ENCODE measurements around the gene SETDB2.
"Not testable (repeated sequence)": the region's sequence is repeated elsewhere in the genome, so short reads cannot be mapped to it uniquely, and the experiment has no call there.

The SETDB2 gene

DNA sequence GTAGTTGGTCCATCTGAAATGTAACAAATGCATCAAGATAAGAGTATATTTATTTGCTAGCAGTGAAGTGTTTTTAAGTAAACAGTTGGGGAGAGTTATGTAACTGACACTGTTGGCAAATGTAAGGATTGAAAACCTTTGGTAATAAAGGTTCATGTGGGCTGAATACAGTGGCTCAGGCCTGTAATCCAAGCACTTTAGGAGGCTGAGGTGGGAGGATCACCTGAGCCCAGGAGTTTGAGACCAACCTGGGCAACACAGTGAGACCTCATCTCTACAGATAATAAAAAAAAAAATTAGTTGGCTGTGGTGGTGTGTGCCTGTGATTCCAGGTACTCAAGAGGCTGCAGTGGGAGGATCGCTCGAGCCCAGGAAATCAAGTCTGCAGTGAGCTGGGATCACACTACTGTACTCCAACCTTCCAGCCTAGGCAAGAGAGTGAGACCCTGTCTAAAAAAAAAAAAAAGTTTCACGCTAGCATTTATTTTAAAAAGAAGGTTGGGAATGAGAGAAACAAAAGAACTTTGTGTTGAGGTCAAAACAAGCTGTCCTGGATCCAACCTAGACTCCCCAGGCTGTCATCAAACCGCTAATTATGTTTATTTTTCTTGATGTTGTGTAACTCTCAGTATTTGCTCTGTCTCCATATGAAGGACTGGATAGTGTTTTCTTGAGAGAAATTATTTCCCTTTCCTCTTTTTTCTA lies 20.7 kb downstream of the SETDB2 start:
- Mint-ChIP-seq H3K4me1 (no peaks in the 10 kb centered on the region), H3K27me3 (no peaks in the 10 kb centered on the region), H3K36me3 (peaks cover 42% of the 10 kb centered on the region), H3K27ac (no peak overlapping the region), H3K4me3 (no peak overlapping the region), H3K9me3 (peaks cover 2% of the 10 kb centered on the region)
- no peak for DNase-seq (ENCODE audit: low spot score in 2 of 2)
- ATAC-seq (ENCODE audit: low read depth), result no peak

DNA sequence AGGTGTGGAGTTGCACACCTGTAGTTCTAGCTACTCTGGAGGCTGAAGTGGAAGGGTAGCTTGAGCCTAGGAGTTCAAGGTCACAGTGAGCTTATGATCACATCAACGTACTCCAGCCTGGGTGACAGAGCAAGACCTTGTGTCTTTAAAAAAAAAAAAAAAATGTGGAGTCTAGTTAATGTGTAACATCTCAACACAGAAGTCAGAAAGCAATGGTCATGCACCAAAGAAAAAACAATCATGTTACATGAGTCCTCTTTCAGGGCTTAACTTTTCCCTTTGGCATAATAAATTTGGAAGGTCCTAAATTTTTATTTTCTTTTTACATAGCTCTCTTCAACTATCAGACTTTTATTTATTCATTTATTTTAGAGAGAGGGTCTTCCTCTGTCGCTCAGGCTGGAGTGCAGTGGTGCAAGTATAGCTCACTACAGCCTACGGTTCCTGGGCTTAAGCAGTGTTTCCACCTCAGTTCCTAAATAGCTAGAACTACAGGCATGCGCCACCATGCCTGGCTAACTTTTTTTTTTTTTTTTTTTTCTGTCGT lies 22.3 kb downstream of the SETDB2 start:
- Mint-ChIP-seq H3K27me3 (no peaks in the 10 kb centered on the region), H3K4me1 (no peaks in the 10 kb centered on the region), H3K9me3 (peaks cover 2% of the 10 kb centered on the region), H3K36me3 (peaks cover 39% of the 10 kb centered on the region), H3K4me3 (no peak overlapping the region), H3K27ac (no peak overlapping the region)
- DNase-seq (ENCODE audit: low spot score in 2 of 2) (no peak), ATAC-seq (ENCODE audit: low read depth) (no peak)

DNA sequence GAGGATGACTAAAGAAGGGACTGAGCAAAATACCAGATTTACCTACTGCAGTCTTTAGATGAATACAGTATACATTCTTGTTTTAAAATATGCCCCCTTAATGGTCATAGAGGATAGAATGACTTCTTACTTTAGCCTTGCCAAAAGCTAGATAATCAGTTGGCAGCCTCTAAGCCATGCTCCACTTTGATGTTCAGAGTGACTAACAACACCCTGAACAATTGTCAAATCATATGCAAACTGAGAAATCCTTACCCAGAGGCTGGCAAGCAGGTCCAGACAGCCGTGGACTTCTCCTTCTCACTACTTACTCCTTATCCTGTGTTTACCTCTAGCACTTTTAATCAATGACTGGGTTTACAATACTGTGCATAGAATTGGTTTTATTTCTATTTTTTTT lies 28.1 kb downstream of the SETDB2 start:
- DNase-seq (ENCODE audit: low spot score in 2 of 2), result no peak
- H3K4me3 Mint-ChIP-seq, result no peak overlapping the region
- H3K4me1 Mint-ChIP-seq, result no peaks in the 10 kb centered on the region
- peaks cover 25% of the 10 kb centered on the region for H3K36me3 Mint-ChIP-seq
- no peaks in the 10 kb centered on the region for H3K27me3 Mint-ChIP-seq
- H3K27ac Mint-ChIP-seq, result no peak overlapping the region
- H3K9me3 Mint-ChIP-seq, result no peaks in the 10 kb centered on the region
- no peak for ATAC-seq (ENCODE audit: low read depth)

DNA sequence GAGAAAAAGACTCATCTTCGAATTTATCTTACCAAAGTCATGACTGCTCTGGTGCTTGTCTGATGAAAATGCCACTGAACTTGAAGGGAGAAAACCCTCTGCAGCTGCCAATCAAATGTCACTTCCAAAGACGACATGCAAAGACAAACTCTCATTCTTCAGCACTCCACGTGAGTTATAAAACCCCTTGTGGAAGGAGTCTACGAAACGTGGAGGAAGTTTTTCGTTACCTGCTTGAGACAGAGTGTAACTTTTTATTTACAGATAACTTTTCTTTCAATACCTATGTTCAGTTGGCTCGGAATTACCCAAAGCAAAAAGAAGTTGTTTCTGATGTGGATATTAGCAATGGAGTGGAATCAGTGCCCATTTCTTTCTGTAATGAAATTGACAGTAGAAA lies 32.5 kb downstream of the SETDB2 start:
- DNase-seq (ENCODE audit: low spot score in 2 of 2) (no peak), ATAC-seq (ENCODE audit: low read depth) (no peak)
- Mint-ChIP-seq H3K36me3 (peaks cover 25% of the 10 kb centered on the region), H3K27ac (no peak overlapping the region), H3K27me3 (no peaks in the 10 kb centered on the region), H3K4me1 (no peaks in the 10 kb centered on the region), H3K9me3 (no peaks in the 10 kb centered on the region), H3K4me3 (no peak overlapping the region)

DNA sequence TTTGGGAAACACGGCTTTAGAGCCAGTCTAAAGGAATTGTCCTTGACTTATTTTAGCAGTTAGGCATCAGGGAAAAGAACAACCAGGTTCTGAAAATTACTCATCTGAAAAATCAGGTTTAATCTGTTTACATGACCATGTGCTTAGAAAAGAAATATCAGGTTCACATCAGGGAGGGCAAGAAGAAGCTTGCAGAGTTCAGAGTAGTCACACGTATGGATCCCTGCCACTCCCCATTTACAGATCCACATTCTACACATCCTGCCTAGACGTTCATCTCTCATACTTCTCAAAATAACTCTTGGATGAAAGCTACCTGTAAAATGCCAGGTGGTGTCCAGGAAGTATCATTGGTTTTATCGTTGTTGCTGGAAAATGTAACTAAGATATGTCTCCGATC lies 37.7 kb downstream of the SETDB2 start:
- peak overlapping the region; percentile 2 for H3K27ac Mint-ChIP-seq
- no peak overlapping the region for H3K4me3 Mint-ChIP-seq
- no peaks in the 10 kb centered on the region for H3K9me3 Mint-ChIP-seq
- H3K27me3 Mint-ChIP-seq, result no peaks in the 10 kb centered on the region
- peaks cover 33% of the 10 kb centered on the region for H3K36me3 Mint-ChIP-seq
- DNase-seq (ENCODE audit: low spot score in 2 of 2) (no peak), ATAC-seq (ENCODE audit: low read depth) (no peak)
- H3K4me1 Mint-ChIP-seq, result no peaks in the 10 kb centered on the region

DNA sequence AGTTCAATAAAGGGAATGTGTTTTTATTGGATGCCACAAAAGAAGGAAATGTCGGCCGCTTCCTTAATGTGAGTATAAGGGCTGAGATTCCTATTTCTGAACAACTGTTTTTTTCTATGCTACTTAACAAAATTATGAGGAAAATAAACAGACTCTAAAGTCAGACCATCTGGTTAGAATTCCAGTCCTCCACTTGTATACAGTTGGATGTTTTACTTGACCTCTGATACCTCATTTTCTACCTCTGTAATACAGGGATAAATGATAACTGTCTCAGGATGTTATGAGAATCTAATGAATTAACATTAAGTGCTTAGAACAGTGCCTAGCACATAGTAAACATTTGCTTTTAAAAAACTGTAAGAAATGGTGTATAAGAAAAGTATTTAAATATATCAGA lies 44.5 kb downstream of the SETDB2 start:
- no peak overlapping the region for H3K4me3 Mint-ChIP-seq
- H3K4me1 Mint-ChIP-seq, result no peaks in the 10 kb centered on the region
- ATAC-seq (ENCODE audit: low read depth), result no peak
- peaks cover 20% of the 10 kb centered on the region for H3K36me3 Mint-ChIP-seq
- no peak overlapping the region for H3K27ac Mint-ChIP-seq
- H3K27me3 Mint-ChIP-seq, result no peaks in the 10 kb centered on the region
- no peaks in the 10 kb centered on the region for H3K9me3 Mint-ChIP-seq
- no peak for DNase-seq (ENCODE audit: low spot score in 2 of 2)

DNA sequence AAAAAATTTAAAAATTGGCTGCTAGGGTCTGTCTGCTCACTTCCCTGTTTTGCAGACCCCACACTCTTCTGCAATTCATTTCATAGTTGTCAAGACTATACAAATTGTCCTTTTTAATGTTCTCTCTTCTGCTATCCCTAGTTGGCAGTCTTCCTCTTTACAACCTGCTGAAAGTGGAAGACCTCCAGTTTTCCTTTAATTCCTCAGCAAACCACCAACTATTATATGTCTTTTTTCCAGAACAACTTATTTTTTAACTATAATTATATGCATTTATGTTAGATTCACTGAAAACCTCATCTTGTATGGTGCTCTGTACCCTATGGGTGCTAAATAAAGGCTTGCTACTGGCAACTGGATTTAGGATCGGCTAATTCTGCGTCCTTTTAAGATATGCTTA lies 50.6 kb downstream of the SETDB2 start:
- H3K4me1 Mint-ChIP-seq, result peaks cover 28% of the 10 kb centered on the region
- no peaks in the 10 kb centered on the region for H3K27me3 Mint-ChIP-seq
- peak overlapping the region; percentile 96 for H3K4me3 Mint-ChIP-seq
- no peaks in the 10 kb centered on the region for H3K9me3 Mint-ChIP-seq
- H3K27ac Mint-ChIP-seq, result peak overlapping the region; percentile 67
- H3K36me3 Mint-ChIP-seq, result peaks cover 2% of the 10 kb centered on the region
- no peak for ATAC-seq (ENCODE audit: low read depth)
- DNase-seq (ENCODE audit: low spot score in 2 of 2), result no peak

DNA sequence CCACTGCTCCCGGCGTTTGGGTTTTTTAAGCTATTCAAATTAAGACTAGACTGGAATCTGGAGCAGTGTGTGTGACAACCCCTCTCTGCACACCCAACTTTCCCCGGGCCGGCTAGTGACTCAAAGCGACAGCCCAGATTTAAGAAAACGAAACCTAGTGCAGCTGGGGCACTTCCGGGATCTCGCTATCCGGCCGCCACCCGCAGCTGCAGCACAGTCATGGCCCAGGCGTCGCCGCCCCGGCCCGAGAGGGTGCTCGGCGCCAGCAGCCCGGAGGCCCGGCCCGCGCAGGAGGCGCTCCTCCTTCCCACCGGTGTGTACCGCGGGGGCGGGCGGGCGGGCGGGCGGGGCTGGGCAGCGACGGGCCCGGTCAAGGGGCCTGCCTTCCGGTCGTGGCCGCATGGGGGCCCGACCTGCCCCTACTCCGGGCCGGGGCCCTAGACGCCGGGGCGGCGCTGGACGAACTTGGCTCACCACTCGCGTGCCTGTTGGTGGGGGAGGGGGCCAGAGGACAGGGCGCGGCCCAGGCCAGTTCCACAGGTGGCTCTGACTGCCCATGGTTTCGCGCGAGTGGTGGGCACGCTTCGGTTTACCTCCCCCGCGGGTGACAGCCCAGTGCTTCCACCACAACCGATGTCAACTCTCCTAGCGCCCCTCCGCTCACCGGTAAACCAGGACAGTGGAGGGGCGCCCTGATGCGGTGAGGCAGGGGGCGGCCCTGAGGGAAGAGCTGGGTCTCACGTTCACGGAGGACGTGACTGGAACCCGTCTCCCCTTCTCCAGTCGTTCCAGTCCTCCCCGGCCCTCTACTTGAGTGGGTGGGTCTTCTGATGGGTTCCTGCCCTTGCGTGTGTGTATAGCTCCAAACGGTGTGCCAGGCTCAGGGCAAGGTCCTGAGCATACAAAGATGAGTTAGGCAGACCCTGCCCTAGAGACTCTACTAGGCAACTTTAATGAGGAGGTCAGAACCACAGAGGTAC lies 52.0 kb downstream of the SETDB2 start, which contains the start of gene PHF11:
TSS of gene PHF11 (plus strand) at position 171 of the 980 bp plus-strand sequence. CDS start at position 220, 49 bp downstream.
- DNase-seq (ENCODE audit: low spot score in 2 of 2) (peak; percentile 74 to 81), ATAC-seq (ENCODE audit: low read depth) (peak; percentile 85)
- Mint-ChIP-seq H3K27me3 (no peaks in the 10 kb centered on the region), H3K9me3 (no peaks in the 10 kb centered on the region), H3K4me3 (peak within 1 kb of the TSS; percentile 96), H3K4me1 (peaks cover 32% of the 10 kb centered on the region), H3K36me3 (peaks cover 5% of the 10 kb centered on the region), H3K27ac (peak within 1 kb of the TSS; percentile 67)

DNA sequence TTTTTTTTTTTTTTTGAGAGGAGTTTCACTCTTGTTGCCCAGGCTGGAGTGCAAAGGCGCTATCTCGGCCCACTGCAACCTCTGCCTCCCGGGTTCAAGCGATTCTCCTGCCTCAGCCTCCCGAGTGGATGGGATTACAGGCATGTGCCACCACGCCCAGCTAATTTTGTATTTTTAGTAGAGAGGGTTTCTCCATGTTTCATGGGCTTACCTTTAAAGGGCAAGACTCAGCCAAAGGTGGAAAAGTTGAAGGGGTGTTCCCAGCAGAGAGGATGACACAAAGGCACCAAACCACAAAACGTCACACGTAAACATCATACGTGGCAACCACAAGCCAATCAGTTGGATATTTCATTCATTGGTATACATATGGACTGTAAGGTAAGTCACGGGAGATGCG lies 52.8 kb downstream of the SETDB2 start:
- H3K27me3 Mint-ChIP-seq, H3K36me3 Mint-ChIP-seq, H3K9me3 Mint-ChIP-seq: not testable (repeated sequence)
- DNase-seq (ENCODE audit: low spot score in 2 of 2) (peak in 1 of 2 donors; percentile 16), ATAC-seq (ENCODE audit: low read depth) (peak; percentile 5)
- peak overlapping the region; percentile 88 for H3K4me3 Mint-ChIP-seq
- H3K27ac Mint-ChIP-seq, result peak overlapping the region; percentile 67
- peaks cover 32% of the 10 kb centered on the region for H3K4me1 Mint-ChIP-seq

DNA sequence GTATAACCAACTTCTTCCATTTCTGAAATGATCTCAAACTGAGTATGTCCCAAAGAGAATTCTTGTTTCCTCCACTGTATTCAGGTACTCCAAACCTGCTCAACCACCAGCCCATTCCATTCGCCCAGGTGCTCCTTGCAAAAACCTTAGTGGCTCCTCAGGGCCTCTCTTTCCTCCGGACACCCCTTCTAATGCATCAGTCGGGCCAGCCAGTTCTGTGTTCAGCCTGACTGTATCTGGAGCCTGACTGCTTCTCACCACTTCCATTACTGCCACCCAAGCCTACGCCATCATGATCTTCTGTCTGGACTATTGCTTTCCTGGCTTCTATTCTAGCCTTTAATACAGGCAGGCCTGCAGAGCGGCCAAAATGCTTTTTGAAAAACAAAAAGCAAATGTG lies 53.2 kb downstream of the SETDB2 start:
- DNase-seq (ENCODE audit: low spot score in 2 of 2) (no peak), ATAC-seq (ENCODE audit: low read depth) (no peak)
- Mint-ChIP-seq H3K4me3 (peak overlapping the region; percentile 88), H3K9me3 (no peaks in the 10 kb centered on the region), H3K36me3 (peaks cover 3% of the 10 kb centered on the region), H3K27ac (peak overlapping the region; percentile 67), H3K27me3 (no peaks in the 10 kb centered on the region), H3K4me1 (peaks cover 32% of the 10 kb centered on the region)

DNA sequence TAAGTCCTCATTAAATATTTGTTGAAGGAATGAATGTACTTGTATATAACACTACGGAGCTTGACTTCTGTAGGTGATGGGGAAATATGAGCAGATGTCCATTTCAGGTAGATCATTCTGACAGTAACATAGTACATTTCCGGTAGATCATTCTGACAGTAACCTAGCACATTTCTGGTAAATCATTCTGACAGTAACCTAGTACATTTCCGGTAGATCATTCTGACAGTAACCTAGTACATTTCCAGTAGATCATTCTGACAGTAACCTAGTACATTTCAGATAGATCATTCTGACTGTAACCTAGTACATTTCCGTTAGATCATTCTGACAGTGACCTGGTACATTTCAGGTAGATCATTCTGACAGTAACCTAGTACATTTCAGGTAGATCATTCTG lies 54.1 kb downstream of the SETDB2 start:
- Mint-ChIP-seq H3K36me3 (peaks cover 8% of the 10 kb centered on the region), H3K9me3 (no peaks in the 10 kb centered on the region), H3K4me3 (no peak overlapping the region), H3K27me3 (no peaks in the 10 kb centered on the region), H3K4me1 (peaks cover 35% of the 10 kb centered on the region), H3K27ac (peak overlapping the region; percentile 67)
- DNase-seq (ENCODE audit: low spot score in 2 of 2) (no peak), ATAC-seq (ENCODE audit: low read depth) (no peak)

DNA sequence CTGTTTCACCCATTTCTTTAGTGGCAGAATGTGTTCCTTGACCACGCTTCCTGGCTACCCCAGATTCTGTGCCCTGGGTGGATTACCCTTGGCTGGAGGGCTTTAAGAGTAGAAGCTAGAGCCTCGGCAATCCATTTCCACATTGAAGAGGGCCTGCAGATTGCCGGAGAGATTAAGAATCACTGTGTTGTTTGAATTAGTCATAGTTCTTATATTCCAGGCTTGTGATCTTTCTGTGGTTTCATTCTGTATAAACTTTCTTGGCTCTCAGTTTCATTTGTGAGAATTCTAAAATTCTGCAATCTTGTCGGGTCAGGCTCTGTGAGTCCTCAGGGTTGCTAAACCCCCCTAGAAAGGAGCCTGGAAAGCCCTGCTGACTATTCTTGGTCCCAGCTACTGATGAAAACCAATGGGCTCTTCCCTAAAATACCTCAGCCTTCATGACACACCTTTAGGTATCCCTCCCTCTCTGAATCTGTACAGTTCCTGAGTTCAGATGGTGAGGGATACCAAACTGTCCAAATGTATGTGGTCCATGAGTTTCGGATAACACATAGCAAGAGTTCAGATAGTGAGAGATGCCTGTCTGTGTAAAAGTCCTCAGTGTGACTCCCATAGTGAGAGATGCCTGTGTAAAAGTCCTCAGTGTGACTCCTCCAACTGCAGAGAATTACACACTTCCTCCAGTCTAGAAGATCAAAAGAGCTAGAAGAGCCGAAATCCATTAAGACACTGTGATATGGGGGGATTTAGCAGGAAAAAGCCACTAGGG lies 56.0 kb downstream of the SETDB2 start:
- H3K4me1 Mint-ChIP-seq, result peaks cover 35% of the 10 kb centered on the region
- DNase-seq (ENCODE audit: low spot score in 2 of 2) (no peak), ATAC-seq (ENCODE audit: low read depth) (no peak)
- peak overlapping the region; percentile 67 for H3K27ac Mint-ChIP-seq
- no peak overlapping the region for H3K4me3 Mint-ChIP-seq
- H3K36me3 Mint-ChIP-seq, result peaks cover 11% of the 10 kb centered on the region
- no peaks in the 10 kb centered on the region for H3K9me3 Mint-ChIP-seq
- H3K27me3 Mint-ChIP-seq, result no peaks in the 10 kb centered on the region

DNA sequence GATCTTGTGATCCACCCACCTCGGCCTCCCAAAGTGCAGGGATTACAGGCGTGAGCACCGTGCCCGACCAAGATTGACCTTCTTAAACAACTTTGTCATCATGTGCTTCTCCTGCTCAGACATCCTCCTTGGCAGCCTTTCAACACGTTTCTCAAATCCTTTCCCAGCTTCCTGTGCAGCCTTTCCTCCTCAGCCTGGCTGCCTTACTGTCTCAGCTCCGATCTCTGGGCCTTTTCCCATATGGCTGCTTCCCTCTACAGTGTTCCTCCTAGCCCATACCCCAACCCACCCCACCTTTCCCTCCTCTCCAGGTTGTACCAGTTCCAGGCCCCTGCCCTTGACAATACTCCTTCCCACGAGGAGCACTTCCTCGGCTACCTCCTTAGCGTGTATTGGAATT lies 58.9 kb downstream of the SETDB2 start:
- peaks cover 25% of the 10 kb centered on the region for H3K4me1 Mint-ChIP-seq
- peaks cover 22% of the 10 kb centered on the region for H3K36me3 Mint-ChIP-seq
- peaks cover 3% of the 10 kb centered on the region for H3K9me3 Mint-ChIP-seq
- no peak for ATAC-seq (ENCODE audit: low read depth)
- peak overlapping the region; percentile 39 for H3K27ac Mint-ChIP-seq
- H3K27me3 Mint-ChIP-seq, result no peaks in the 10 kb centered on the region
- no peak overlapping the region for H3K4me3 Mint-ChIP-seq
- no peak for DNase-seq (ENCODE audit: low spot score in 2 of 2)

All from memory B cell (primary cell).